GM19328 (cell line): ENCODE measurements around the gene CUTC.
"Not testable (repeated sequence)": the region's sequence is repeated elsewhere in the genome, so short reads cannot be mapped to it uniquely, and the experiment has no call there.

Experiments used
- ATAC-seq: cut with Tn5 transposase; IDR thresholded peaks from one replicate; pipeline ENCODE4 v1.9.1; 2021; ENCODE audit warnings: mild to moderate bottlenecking, moderate library complexity; ENCODE audit not compliant: unreplicated experiment

Gene CUTC

GRCh38 chr10:99742254-99742653 is 10.2 kb downstream of the CUTC start:
- ATAC-seq: no peak

GRCh38 chr10:99742701-99743100 is 10.7 kb downstream of the CUTC start:
- no peak for ATAC-seq

- ATAC-seq: no peak
Observed at GRCh38 chr10:99743841-99744240, 11.8 kb downstream of the CUTC start.

- not testable (repeated sequence) for ATAC-seq
Observed at GRCh38 chr10:99746166-99746565, 14.1 kb downstream of the CUTC start.

GRCh38 chr10:99748823-99749451 is 16.9 kb downstream of the CUTC start:
- no peak for ATAC-seq

- no peak for ATAC-seq
Observed at GRCh38 chr10:99750641-99751040, 18.6 kb downstream of the CUTC start.

GRCh38 chr10:99754670-99755069 is 22.6 kb downstream of the CUTC start:
- no peak for ATAC-seq

GRCh38 chr10:99756159-99756558 is 24.1 kb downstream of the CUTC start:
- ATAC-seq: no peak

- ATAC-seq: no peak
Observed at GRCh38 chr10:99758211-99758891, 26.3 kb downstream of the CUTC start.

GRCh38 chr10:99760321-99760720 is 28.3 kb downstream of the CUTC start:
- no peak for ATAC-seq

GRCh38 chr10:99761365-99761764 is 29.3 kb downstream of the CUTC start:
- no peak for ATAC-seq

GRCh38 chr10:99765672-99766301 is 33.8 kb downstream of the CUTC start:
- peak; percentile 14 for ATAC-seq

- peak; percentile 60 for ATAC-seq
Observed at GRCh38 chr10:99766302-99766681, 34.3 kb downstream of the CUTC start.

GRCh38 chr10:99767901-99768300 is 35.9 kb downstream of the CUTC start:
- ATAC-seq: no peak

GRCh38 chr10:99768556-99768955 is 36.5 kb downstream of the CUTC start:
- no peak for ATAC-seq

- ATAC-seq: no peak
Observed at GRCh38 chr10:99769706-99770105, 37.7 kb downstream of the CUTC start.

GRCh38 chr10:99770408-99771045 is 38.5 kb downstream of the CUTC start:
- ATAC-seq: no peak

GRCh38 chr10:99775850-99776249 is 43.8 kb downstream of the CUTC start:
- no peak for ATAC-seq

- ATAC-seq: no peak
Observed at GRCh38 chr10:99777918-99778714, 46.1 kb downstream of the CUTC start.

GRCh38 chr10:99779335-99779734 is 47.3 kb downstream of the CUTC start:
- ATAC-seq: no peak
